ENCODE data around the gene SLC44A5.
"Not testable (repeated sequence)": the region's sequence is repeated elsewhere in the genome, so short reads cannot be mapped to it uniquely, and the experiment has no call there.

SLC44A5 gene

GRCh38 chr1:75522389-75522788 lies 88.5 kb downstream of the SLC44A5 start:
- DNase-seq (ENCODE audit: low read depth in 2 of 3, low spot score in 2 of 3), result no peak

DNA sequence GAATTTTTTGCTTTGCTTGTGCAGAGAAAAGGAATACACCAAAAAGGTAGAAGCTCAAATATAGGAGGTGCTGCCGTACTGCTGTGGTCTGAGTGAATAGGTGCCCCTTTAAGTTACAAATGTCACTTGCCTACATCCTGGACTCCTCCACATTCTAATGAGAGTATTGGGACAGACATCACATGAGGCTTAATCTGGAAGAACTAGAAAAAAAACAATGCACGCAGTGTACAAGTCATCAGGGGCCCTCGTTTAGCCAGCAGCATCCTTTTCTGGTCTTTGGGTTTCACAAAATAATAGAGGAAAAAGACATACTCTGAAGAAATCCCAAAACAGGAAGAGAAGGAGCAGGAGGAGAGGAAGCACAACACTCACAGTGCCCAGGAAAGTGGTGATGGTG lies 89.3 kb downstream of the SLC44A5 start:
- DNase-seq (ENCODE audit: low read depth in 2 of 3, low spot score in 2 of 3), result no peak

GRCh38 chr1:75520862-75521475 lies 89.9 kb downstream of the SLC44A5 start:
- no peak for DNase-seq (ENCODE audit: low read depth in 2 of 3, low spot score in 2 of 3)

GRCh38 chr1:75519651-75520427 lies 91.1 kb downstream of the SLC44A5 start:
- DNase-seq (ENCODE audit: low read depth in 2 of 3, low spot score in 2 of 3), result no peak

DNA sequence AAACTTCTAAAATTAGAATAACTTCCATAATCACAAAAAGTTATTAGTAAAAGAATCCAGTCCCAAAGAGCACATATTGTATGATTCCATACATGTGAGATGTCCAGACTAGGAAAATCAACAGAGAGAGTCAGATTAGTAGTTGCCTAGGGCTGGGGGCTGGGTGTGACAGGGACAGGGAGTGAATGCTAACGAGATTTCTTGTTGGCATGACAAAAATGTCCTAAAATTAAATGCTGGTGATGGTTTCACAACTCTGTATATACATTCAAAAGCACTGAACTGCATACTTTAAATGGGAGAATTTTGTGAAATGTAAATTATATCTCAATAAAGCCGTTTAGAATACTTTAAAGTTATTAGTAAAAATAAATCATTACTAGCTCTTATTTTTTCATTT lies 92.2 kb downstream of the SLC44A5 start:
- no peak for DNase-seq (ENCODE audit: low read depth in 2 of 3, low spot score in 2 of 3)

DNA sequence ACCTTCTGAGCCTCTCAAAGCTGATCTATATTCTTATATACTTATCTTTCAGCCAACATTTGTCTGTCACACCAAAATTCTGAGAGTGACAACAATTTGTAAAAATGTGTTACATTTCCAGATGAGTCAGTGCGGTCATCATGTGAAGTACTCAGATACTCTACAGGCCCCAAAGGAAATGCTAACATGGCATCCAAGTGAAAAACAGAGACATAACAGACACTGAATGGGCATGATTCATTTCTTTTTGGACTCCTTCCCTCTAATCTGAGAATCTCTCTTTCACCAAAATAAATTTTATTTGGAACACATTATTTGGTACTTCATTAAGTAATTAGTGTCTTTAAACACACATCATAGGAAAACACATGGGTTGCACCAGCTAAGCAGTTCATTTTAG lies 96.6 kb downstream of the SLC44A5 start:
- no peak for DNase-seq (ENCODE audit: low read depth in 2 of 3, low spot score in 2 of 3)

DNA sequence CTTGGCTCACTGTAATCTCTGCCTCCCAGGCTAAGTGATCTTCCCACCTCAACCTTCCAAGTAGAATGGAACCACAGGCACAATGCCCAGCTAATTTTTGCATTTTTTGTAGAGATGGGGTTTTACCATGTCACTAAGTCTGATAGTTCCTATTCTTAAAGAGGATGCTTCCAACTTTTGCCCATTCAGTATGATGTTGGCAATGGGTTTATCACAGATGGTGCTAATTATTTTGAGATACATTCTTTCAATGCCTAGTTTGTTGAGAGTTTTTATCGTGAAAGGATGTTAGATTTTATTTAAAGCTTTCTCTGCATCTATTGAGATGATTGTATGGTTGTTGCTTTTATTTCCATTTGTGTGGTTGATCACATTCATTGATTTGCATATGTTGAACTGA lies 103.9 kb downstream of the SLC44A5 start:
- no peak for DNase-seq (ENCODE audit: low read depth in 2 of 3, low spot score in 2 of 3)

GRCh38 chr1:75503221-75503974 lies 107.5 kb downstream of the SLC44A5 start:
- no peak for DNase-seq (ENCODE audit: low read depth in 2 of 3, low spot score in 2 of 3)

- DNase-seq (ENCODE audit: low read depth in 2 of 3, low spot score in 2 of 3), result no peak
Observed at GRCh38 chr1:75502776-75503175, 108.1 kb downstream of the SLC44A5 start.

GRCh38 chr1:75501577-75502295 lies 109.2 kb downstream of the SLC44A5 start:
- no peak for DNase-seq (ENCODE audit: low read depth in 2 of 3, low spot score in 2 of 3)

GRCh38 chr1:75492011-75492410 lies 118.9 kb downstream of the SLC44A5 start:
- DNase-seq (ENCODE audit: low read depth in 2 of 3, low spot score in 2 of 3), result no peak

- DNase-seq (ENCODE audit: low read depth in 2 of 3, low spot score in 2 of 3), result no peak
Observed at GRCh38 chr1:75487399-75487798, 123.5 kb downstream of the SLC44A5 start.

GRCh38 chr1:75484789-75485188 lies 126.1 kb downstream of the SLC44A5 start:
- DNase-seq (ENCODE audit: low read depth in 2 of 3, low spot score in 2 of 3), result no peak

DNA sequence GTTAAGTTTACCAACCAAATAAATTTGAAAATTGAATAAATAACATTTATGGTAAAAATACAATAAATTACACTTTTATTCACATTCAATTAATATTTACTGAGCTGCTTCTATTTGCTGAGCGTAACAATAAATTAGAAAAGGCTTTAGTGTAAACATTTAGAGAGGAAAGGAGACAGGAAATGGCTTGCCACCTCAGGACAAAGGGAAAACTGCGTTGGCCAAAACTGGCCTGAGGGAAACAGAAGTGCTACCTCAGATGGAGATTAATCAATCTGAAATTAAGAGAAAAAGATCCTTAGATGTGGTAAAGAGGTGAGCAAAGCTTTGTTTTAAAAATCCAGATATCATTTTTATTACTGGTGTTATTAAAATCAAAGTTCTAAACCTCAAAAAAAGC lies 128.0 kb downstream of the SLC44A5 start:
- DNase-seq (ENCODE audit: low read depth in 2 of 3, low spot score in 2 of 3), result no peak

DNA sequence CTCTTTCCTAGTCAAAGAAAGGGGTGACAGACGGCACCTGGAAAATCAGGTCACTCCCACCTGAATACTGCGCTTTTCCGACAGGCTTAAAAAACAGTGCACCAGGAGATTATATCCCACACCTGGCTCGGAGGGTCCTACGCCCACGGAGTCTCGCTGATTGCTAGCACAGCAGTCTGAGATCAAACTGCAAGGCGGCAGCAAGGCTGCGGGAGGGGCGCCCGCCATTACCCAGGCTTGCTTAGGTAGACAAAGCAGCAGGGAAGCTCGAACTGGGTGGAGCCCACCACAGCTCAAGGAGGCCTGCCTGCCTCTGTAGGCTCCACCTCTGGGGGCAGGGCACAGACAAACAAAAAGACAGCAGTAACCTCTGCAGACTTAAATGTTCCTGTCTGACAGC lies 134.4 kb downstream of the SLC44A5 start:
- DNase-seq (ENCODE audit: low read depth in 2 of 3, low spot score in 2 of 3), result not testable (repeated sequence)

GRCh38 chr1:75475696-75476095 lies 135.2 kb downstream of the SLC44A5 start:
- no peak for DNase-seq (ENCODE audit: low read depth in 2 of 3, low spot score in 2 of 3)

GRCh38 chr1:75472971-75473603 lies 137.8 kb downstream of the SLC44A5 start:
- DNase-seq (ENCODE audit: low read depth in 2 of 3, low spot score in 2 of 3), result no peak

DNA sequence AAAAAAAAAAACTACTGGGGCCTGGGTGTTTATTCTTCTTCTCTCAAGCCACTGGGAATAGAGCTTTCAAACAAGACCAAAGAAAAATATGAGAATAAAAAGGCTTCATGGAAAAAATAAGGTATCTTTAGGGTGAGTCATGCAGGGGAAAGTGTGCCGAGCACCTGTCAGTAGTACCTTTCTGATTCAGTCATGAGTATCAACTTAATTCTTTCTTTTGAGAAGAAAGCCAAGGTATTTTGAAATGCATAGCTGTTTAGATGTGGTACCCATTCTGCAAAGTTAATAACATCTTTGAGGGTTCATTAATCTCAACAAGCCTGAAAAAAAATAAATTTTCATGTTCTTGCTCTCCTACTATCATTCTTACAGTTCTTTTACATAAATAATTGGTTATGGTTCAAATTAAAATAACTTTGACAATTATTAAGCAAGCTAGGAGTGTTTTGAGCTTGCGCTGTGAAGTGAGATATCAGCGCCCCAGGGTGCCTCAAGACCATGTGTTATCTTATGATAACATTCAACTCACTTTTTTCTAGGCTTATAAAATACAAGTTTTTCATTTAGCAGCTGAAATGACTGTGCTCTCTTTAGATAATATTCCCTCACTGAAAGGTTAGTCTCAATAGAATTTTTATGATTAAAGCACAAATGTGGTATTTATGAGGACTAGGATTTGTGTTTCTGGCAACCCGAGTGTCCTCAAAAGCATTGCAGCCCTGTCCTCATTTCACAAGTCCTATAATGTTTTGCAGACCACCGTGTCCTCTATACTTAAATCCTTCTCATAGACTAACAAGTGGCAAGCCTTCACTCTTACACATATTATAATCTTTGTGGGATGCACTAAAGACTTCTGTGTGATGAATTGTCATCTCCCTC lies 138.6 kb downstream of the SLC44A5 start:
- DNase-seq (ENCODE audit: low read depth in 2 of 3, low spot score in 2 of 3), result no peak

DNA sequence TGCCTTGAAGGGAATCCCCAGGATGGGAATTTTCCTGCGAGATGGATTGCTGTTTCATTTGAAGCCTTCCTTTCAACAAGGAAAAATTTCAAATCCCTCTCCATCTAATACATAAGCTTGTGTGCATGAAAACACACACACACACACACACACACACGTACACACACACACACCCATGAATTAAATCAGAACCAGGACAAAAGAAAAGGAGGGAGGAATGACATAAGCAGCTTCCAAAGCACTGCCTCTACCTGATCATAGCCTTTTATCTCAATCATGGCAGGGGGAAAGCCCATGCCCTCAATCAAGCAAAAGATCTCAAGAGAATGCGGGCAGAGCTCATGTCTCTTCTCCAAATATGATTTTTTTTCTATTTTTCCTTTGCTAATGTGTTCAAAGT lies 139.7 kb downstream of the SLC44A5 start:
- no peak for DNase-seq (ENCODE audit: low read depth in 2 of 3, low spot score in 2 of 3)

- DNase-seq (ENCODE audit: low read depth in 2 of 3, low spot score in 2 of 3), result no peak
Observed at GRCh38 chr1:75470448-75470847, 140.5 kb downstream of the SLC44A5 start.
